DOHH2 (cell line): ENCODE measurements around the gene POLD4.

Source experiments
- H3F3A ChIP-seq: fragments of 200-600 bp; sonication (generic), shearing (Covaris generic); 2 replicates; pipeline ENCODE4 v1.6.0; 2016; ENCODE audit warnings: antibody characterized with exemption, mild to moderate bottlenecking; ENCODE audit not compliant: control insufficient read depth, insufficient read depth
- H3K27ac ChIP-seq: fragments of 200-600 bp; sonication (generic); 2 replicates; pipeline ENCODE4 v1.5.1; 2014; ENCODE audit warnings: low read depth, mild to moderate bottlenecking, low read length, moderate library complexity
- H3K27me3 ChIP-seq: fragments of 200-600 bp; sonication (generic); 2 replicates; pipeline ENCODE4 v1.6.1; 2014; ENCODE audit warnings: mild to moderate bottlenecking, low read length, mixed read lengths; ENCODE audit not compliant: control insufficient read depth
- H3K36me3 ChIP-seq: fragments of 200-600 bp; sonication (generic); 2 replicates; pipeline ENCODE4 v1.6.1; 2014; ENCODE audit warnings: mild to moderate bottlenecking, low read length, moderate library complexity, mixed read lengths; ENCODE audit not compliant: control insufficient read depth
- H3K4me1 ChIP-seq: fragments of 200-600 bp; sonication (generic); 2 replicates; pipeline ENCODE4 v1.6.1; 2014; ENCODE audit warnings: mild to moderate bottlenecking, low read length, mixed read lengths; ENCODE audit not compliant: control insufficient read depth
- H3K4me2 ChIP-seq: fragments of 200-600 bp; sonication (generic); 2 replicates; pipeline ENCODE4 v1.6.0; 2014; ENCODE audit warnings: mild to moderate bottlenecking, low read length, moderate library complexity
- H3K4me3 ChIP-seq: fragments of 200-600 bp; sonication (generic); 2 replicates; pipeline ENCODE4 v1.5.1; 2014; ENCODE audit warnings: mild to moderate bottlenecking, low read length, mixed read lengths
- H3K79me2 ChIP-seq: fragments of 200-600 bp; sonication (generic); 2 replicates; pipeline ENCODE4 v1.6.1; 2014; ENCODE audit warnings: mild to moderate bottlenecking, low read length, mixed read lengths; ENCODE audit not compliant: control insufficient read depth
- H3K9me2 ChIP-seq: fragments of 200-600 bp; sonication (generic); replicated peaks from 2 replicates; pipeline ENCODE4 v1.6.1; 2014; ENCODE audit warnings: mild to moderate bottlenecking, low read length, mixed read lengths; ENCODE audit not compliant: control insufficient read depth
- H3K9me3 ChIP-seq: fragments of 200-600 bp; sonication (generic); 2 replicates; pipeline ENCODE4 v1.6.1; 2014; ENCODE audit warnings: antibody characterized with exemption, low read length, mixed read lengths; ENCODE audit not compliant: control insufficient read depth, insufficient read depth
- H4K20me1 ChIP-seq: fragments of 200-600 bp; sonication (generic); 2 replicates; pipeline ENCODE4 v1.6.0; 2014; ENCODE audit warnings: low read depth, mild to moderate bottlenecking, antibody characterized with exemption, low read length, moderate library complexity; ENCODE audit not compliant: control insufficient read depth, insufficient read depth
- EZH2phosphoT487 ChIP-seq: fragments of 200-600 bp; sonication (generic); IDR thresholded peaks from 2 replicates; pipeline ENCODE4 v1.6.1; 2017; ENCODE audit warnings: borderline replicate concordance, mild to moderate bottlenecking, antibody characterized with exemption, low read length, moderate library complexity, mixed read lengths
- TF ChIP-seq, protein P1 (sequence below): fragments of 200-600 bp; sonication (generic); IDR thresholded peaks from one replicate; pipeline ENCODE4 v1.5.1; 2014; ENCODE audit warnings: antibody characterized with exemption, mild to moderate bottlenecking, low read depth, low read length; ENCODE audit not compliant: poor library complexity, severe bottlenecking

POLD4 gene

DNA sequence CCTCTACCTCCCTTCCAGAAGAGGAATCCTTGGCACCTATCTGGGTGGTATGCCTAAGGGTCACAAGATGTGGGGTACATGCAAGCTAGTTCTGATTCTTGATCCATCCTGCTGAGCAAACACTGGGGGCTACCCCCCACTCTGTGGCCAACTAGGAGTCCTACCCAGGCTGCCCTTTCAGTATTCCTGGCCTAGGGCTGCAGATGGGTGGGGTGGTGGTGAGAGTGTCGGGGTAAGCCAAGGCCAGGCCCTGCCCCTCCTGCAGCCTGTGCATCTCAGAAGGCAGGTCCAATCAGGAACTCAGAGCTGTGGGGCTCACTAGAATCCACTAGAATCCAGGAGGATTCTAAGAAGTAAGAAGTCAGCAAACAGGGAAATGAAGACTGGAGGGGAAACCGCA, 39.1 kb downstream of the POLD4 start:
- Histone ChIP-seq H3F3A (peaks cover 5% of the 10 kb centered on the region), H3K79me2 (peaks cover 11% of the 10 kb centered on the region), H3K4me3 (no peak overlapping the region), H3K4me2 (no peak overlapping the region), H3K9me2 (no peaks in the 10 kb centered on the region), H3K4me1 (peaks cover 16% of the 10 kb centered on the region), H4K20me1 (no peaks in the 10 kb centered on the region), H3K9me3 (no peaks in the 10 kb centered on the region), H3K27me3 (no peaks in the 10 kb centered on the region), H3K27ac (no peak overlapping the region), H3K36me3 (peaks cover 14% of the 10 kb centered on the region)
- TF ChIP-seq EZH2phosphoT487: no peak
- TF ChIP-seq, protein P1, sequence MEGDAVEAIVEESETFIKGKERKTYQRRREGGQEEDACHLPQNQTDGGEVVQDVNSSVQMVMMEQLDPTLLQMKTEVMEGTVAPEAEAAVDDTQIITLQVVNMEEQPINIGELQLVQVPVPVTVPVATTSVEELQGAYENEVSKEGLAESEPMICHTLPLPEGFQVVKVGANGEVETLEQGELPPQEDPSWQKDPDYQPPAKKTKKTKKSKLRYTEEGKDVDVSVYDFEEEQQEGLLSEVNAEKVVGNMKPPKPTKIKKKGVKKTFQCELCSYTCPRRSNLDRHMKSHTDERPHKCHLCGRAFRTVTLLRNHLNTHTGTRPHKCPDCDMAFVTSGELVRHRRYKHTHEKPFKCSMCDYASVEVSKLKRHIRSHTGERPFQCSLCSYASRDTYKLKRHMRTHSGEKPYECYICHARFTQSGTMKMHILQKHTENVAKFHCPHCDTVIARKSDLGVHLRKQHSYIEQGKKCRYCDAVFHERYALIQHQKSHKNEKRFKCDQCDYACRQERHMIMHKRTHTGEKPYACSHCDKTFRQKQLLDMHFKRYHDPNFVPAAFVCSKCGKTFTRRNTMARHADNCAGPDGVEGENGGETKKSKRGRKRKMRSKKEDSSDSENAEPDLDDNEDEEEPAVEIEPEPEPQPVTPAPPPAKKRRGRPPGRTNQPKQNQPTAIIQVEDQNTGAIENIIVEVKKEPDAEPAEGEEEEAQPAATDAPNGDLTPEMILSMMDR: no peak

DNA sequence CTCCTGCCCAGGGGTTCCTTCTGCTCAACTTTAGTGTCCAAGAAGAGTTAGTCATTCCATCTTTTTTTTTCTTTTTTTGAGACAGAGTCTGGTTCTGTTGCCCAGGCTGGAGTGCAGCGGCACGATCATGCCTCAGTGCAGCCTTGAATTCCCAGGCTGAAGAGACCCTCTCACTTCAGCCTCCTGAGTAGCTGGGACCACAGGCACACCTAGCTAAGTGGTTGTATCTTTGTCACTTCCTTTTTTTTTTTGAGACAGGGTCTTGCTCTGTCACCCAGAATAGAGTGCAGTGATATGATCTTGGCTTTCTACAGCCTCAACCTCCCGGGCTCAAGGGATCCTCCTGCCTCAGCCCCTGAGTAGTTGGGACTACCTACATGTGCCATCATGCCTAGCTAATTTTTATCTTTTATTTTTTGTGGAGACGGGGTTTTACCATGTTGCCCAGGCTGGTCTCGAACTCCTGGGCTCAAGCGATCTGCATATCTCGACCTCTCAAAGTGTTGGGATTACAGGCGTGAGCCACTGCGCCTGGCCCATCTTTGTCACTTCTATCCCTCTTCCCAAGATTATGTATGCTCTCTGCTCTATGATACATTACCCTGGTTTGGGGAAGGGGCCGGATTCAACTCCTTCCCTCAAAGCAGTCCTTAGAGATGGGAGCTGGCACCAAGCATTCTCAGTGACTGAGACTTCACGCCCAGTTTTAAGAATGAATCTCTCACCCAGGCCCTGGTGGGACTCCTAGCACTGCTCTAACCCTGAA, 40.0 kb downstream of the POLD4 start:
- Histone ChIP-seq H3K9me2 (no peaks in the 10 kb centered on the region), H3K27me3 (no peaks in the 10 kb centered on the region), H3F3A (peaks cover 5% of the 10 kb centered on the region), H3K4me2 (no peak overlapping the region), H3K36me3 (peaks cover 19% of the 10 kb centered on the region), H4K20me1 (no peaks in the 10 kb centered on the region), H3K4me3 (no peak overlapping the region), H3K79me2 (peaks cover 2% of the 10 kb centered on the region; the same call in 1 of the 2 replicates), H3K9me3 (no peaks in the 10 kb centered on the region), H3K4me1 (peaks cover 7% of the 10 kb centered on the region), H3K27ac (no peak overlapping the region)
- TF ChIP-seq, protein P1: no peak
- no peak for TF ChIP-seq EZH2phosphoT487

DNA sequence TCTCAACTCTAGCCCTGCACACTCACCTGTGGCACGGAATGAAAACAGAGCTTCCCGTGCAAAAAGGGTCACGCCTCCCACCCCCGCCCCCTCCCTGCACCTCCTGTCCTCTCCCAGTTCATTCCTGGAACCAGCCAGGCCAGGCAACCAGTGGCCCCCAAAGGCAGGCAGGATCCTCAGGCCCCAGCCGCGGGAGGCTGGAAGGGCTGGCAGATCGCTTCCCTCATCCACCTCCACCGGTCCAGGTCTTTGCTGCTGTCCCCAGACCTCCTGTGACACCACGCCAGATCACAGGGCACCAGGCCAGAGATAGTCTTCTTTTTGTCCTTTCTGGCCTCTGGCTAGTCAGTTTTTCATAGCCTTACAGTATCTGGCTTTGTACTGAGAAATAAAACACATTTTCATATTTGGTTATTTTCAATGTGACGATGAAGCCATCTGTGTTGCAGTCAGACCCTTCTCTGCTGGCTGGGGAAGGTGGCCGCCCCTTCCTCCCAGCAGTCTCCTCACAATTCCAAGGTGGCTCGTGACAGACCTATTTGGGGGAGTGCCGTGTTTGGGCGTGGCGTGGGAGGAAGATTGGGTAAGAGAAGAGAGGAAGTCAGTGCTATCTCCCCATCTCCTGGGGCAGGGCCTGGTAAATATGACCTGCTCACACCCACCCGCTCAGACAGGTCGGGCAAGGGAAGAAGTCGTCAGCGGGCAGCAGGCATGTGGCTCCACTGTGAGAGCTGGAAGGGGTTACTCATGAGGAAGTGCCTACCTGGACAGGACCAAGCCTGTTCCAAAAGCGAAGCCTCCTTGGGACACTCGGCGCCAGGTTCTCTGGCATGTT, 40.9 kb downstream of the POLD4 start:
- peaks cover 21% of the 10 kb centered on the region for H3K36me3 ChIP-seq
- H3F3A ChIP-seq: peaks cover 5% of the 10 kb centered on the region
- no peaks in the 10 kb centered on the region for H3K79me2 ChIP-seq
- no peaks in the 10 kb centered on the region for H3K27me3 ChIP-seq
- H3K4me3 ChIP-seq: no peak overlapping the region
- peaks cover 5% of the 10 kb centered on the region for H3K4me1 ChIP-seq
- H3K4me2 ChIP-seq: no peak overlapping the region
- no peaks in the 10 kb centered on the region for H3K9me2 ChIP-seq
- TF ChIP-seq, protein P1: no peak
- TF ChIP-seq EZH2phosphoT487: no peak
- H4K20me1 ChIP-seq: no peaks in the 10 kb centered on the region
- no peak overlapping the region for H3K27ac ChIP-seq
- H3K9me3 ChIP-seq: no peaks in the 10 kb centered on the region
